Ectodermal cell (in vitro differentiated cells): ENCODE results near the gene CARMIL3.

ENCODE experiments used
- H3K27ac ChIP-seq: 2 replicates; pipeline ENCODE4 v1.7.0; 2013; ENCODE audit warnings: mild to moderate bottlenecking, low read depth, low read length; ENCODE audit not compliant: insufficient read depth, poor library complexity, severe bottlenecking
- H3K27me3 ChIP-seq: 2 replicates; pipeline ENCODE4 v1.7.0; 2013; ENCODE audit warnings: mild to moderate bottlenecking, low read length; ENCODE audit not compliant: insufficient read depth, control insufficient read depth, poor library complexity, severe bottlenecking
- H3K36me3 ChIP-seq: one replicate; pipeline ENCODE4 v1.7.0; 2013; ENCODE audit warnings: low read length; ENCODE audit not compliant: control insufficient read depth, insufficient read depth
- H3K4me1 ChIP-seq: one replicate; pipeline ENCODE4 v1.7.0; 2013; ENCODE audit warnings: low read length; ENCODE audit not compliant: control insufficient read depth, insufficient read depth
- H3K4me3 ChIP-seq: 2 replicates; pipeline ENCODE4 v1.7.0; 2013; ENCODE audit warnings: low read depth, low read length, control low read depth; ENCODE audit not compliant: insufficient read depth
- H3K9me3 ChIP-seq: 2 replicates; pipeline ENCODE4 v1.7.0; 2013; ENCODE audit warnings: mild to moderate bottlenecking, low read length, moderate library complexity; ENCODE audit not compliant: control insufficient read depth
- WGBS, 2 experiments: methylation state at CpG; one replicate each; pipeline ENCODE4 v1.1.7; 2013; ENCODE audit warnings: missing lambda C conversion rate in 2 of 2; 5-methylcytosine and 5-hydroxymethylcytosine counted together

Gene CARMIL3

GRCh38 chr14:24116128-24116814 is 64.5 kb downstream of the CARMIL3 start:
- Histone ChIP-seq H3K36me3 (peaks cover 29% of the 10 kb centered on the region), H3K9me3 (no peaks in the 10 kb centered on the region), H3K27me3 (no peaks in the 10 kb centered on the region), H3K4me3 (no peak overlapping the region), H3K4me1 (no peaks in the 10 kb centered on the region), H3K27ac (no peak overlapping the region)
- WGBS, 2 experiments = 89 to 95% methylated on average over 6 of the region's 6 CpGs

DNA sequence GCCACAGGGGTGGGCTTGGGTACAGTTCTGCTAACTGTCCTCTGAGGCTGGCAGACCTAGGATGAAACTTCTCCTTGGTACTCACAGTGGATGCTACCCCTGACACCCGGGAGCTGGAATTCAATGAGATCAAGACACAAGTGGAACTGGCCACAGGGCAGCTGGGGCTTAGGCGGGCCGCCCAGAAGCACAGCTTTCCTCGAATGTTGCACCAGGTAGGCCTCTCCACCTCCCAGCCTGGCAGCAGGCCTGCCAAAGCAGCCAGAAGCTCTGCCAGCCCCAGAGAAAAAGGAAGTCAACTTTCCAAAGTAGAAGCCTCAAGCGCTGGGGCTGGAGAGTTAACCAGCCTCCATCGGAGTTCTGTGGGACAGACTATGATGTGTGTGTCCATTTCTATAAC is 65.4 kb downstream of the CARMIL3 start:
- H3K27ac ChIP-seq = no peak overlapping the region
- WGBS, 2 experiments = 93 to 94% methylated on average over 6 of the region's 6 CpGs
- no peak overlapping the region for H3K4me3 ChIP-seq
- peaks cover 31% of the 10 kb centered on the region for H3K36me3 ChIP-seq
- H3K4me1 ChIP-seq = no peaks in the 10 kb centered on the region
- H3K9me3 ChIP-seq = no peaks in the 10 kb centered on the region
- no peaks in the 10 kb centered on the region for H3K27me3 ChIP-seq
